Activated gamma-delta T cell treated with Interleukin-2 at 50 U/mL for 16 hours (primary cell): ENCODE results near the gene DAGLA.
A peak's percentile ranks its signal among the peaks of the same experiment; 100 is the strongest.

Source experiments
- DNase-seq: peaks from one replicate; pipeline ENCODE4 v3.0.0-alpha.2; 2020

The DAGLA gene

GRCh38 chr11:61749591-61750217 is 69.5 kb downstream of the DAGLA start:
- DNase-seq, result no peak

GRCh38 chr11:61750631-61751273 is 70.6 kb downstream of the DAGLA start:
- no peak for DNase-seq

GRCh38 chr11:61751384-61751783 is 71.2 kb downstream of the DAGLA start:
- DNase-seq, result no peak

GRCh38 chr11:61752117-61752924 is 72.1 kb downstream of the DAGLA start, which contains the start of gene MYRF:
Gene MYRF, plus strand, starts transcription at chr11:61752636. Its CDS starts 109 bp downstream, at chr11:61752745.
- peak; percentile 56 for DNase-seq

GRCh38 chr11:61752925-61753521 is 72.8 kb downstream of the DAGLA start:
- no peak for DNase-seq

GRCh38 chr11:61753672-61754071 is 73.5 kb downstream of the DAGLA start:
- DNase-seq, result no peak

- no peak for DNase-seq
Observed at GRCh38 chr11:61754534-61755482, 74.6 kb downstream of the DAGLA start.

- DNase-seq, result no peak
Observed at GRCh38 chr11:61756147-61756451, 75.9 kb downstream of the DAGLA start.

- DNase-seq, result peak; percentile 66
Observed at GRCh38 chr11:61756452-61757212, 76.4 kb downstream of the DAGLA start.

- no peak for DNase-seq
Observed at GRCh38 chr11:61757213-61757862, 77.1 kb downstream of the DAGLA start.

- no peak for DNase-seq
Observed at GRCh38 chr11:61760946-61761345, 80.8 kb downstream of the DAGLA start.

- no peak for DNase-seq
Observed at GRCh38 chr11:61761440-61762222, 81.4 kb downstream of the DAGLA start.

- no peak for DNase-seq
Observed at GRCh38 chr11:61762223-61762615, 82.0 kb downstream of the DAGLA start.

- no peak for DNase-seq
Observed at GRCh38 chr11:61762798-61763197, 82.6 kb downstream of the DAGLA start.

- DNase-seq, result no peak
Observed at GRCh38 chr11:61763930-61764605, 83.9 kb downstream of the DAGLA start.

- no peak for DNase-seq
Observed at GRCh38 chr11:61764606-61765260, 84.5 kb downstream of the DAGLA start.

GRCh38 chr11:61765550-61766253 is 85.5 kb downstream of the DAGLA start:
- DNase-seq, result no peak

GRCh38 chr11:61766353-61766841 is 86.2 kb downstream of the DAGLA start:
- no peak for DNase-seq
